ENCODE results near the gene SYT5. TPM values are rescaled to one million over a fixed set of nuclear protein-coding genes. Genes with fewer than 3 reads are reported as not detected.

Gene SYT5
- total and polyA plus RNA-seq, 2 of the 13 experiments (the other 11 are each of a cell fraction or from before 2014, with no cell fraction given): not detected

DNA sequence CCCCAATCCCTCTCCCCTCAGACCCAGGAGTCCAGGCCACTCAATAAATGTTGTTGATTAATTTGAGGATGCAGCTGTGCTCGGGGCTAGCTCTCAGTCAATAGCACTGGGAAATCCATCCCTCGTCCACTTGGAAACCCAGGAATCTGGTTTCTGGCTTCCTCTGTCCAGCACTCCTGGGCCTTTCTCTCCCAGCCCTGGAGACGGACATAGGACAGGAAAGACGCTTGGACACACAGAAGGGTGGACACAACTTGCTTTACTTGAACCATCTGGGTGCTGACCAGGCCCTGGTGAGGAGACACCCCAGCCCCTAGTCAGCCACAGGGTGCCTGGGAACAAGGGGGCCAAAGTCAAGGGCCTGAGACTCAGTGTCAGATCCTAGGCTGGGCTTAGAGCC lies 21.7 kb downstream of the SYT5 start:
- Histone ChIP-seq H3K4me3 (replicated peaks in 1 of 3; ENCODE audit: insufficient read depth in 1 of 3, low read depth in 2 of 3, low read length in 3 of 3) (no peak overlapping the region), H3K27me3 (ENCODE audit: control insufficient read depth in 1 of 2, insufficient read depth in 2 of 2, low read length in 2 of 2) (peaks cover 0 to 24% of the 10 kb centered on the region in 2 experiments; a peak in 2 of 5 replicates), H4K20me1 (ENCODE audit: insufficient read depth, low read length) (no peaks in the 10 kb centered on the region), H3K27ac (ENCODE audit: extremely low read length, insufficient read depth, low read length) (no peak overlapping the region), H3K4me2 (ENCODE audit: low read depth, low read length) (no peak overlapping the region), H3K36me3 (replicated peaks in 1 of 2; ENCODE audit: control insufficient read depth in 1 of 2, insufficient read depth in 2 of 2, low read length in 2 of 2) (no peaks in the 10 kb centered on the region), H3K4me1 (ENCODE audit: insufficient read depth, low read length) (peaks cover 20% of the 10 kb centered on the region), H3K9ac (ENCODE audit: insufficient read depth, low read depth, low read length) (no peak overlapping the region), H3K9me3 (ENCODE audit: low read length) (no peaks in the 10 kb centered on the region), H2AFZ (ENCODE audit: low read length) (no peak overlapping the region), H3K79me2 (ENCODE audit: insufficient read depth, low read length) (no peaks in the 10 kb centered on the region)
- ATAC-seq (no peak), FAIRE-seq (no peak), DNase-seq (ENCODE audit: low spot score) (no peak)
- BruUV-seq (replicated peaks): no TSS peak
- 14% methylated on average over 2 of the region's 4 CpGs for WGBS (ENCODE audit: low lambda C conversion rate)
- TF ChIP-seq HOXA7 (CRISPR knock-in tag; IDR thresholded peaks at IDR 0.05): no peak
- TF ChIP-seq, protein P1, sequence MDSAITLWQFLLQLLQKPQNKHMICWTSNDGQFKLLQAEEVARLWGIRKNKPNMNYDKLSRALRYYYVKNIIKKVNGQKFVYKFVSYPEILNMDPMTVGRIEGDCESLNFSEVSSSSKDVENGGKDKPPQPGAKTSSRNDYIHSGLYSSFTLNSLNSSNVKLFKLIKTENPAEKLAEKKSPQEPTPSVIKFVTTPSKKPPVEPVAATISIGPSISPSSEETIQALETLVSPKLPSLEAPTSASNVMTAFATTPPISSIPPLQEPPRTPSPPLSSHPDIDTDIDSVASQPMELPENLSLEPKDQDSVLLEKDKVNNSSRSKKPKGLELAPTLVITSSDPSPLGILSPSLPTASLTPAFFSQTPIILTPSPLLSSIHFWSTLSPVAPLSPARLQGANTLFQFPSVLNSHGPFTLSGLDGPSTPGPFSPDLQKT (CRISPR knock-in tag; IDR thresholded peaks at IDR 0.05; ENCODE audit: borderline replicate concordance): no peak
- TF ChIP-seq MIXL1 (CRISPR knock-in tag; IDR thresholded peaks at IDR 0.05): no peak
- TF ChIP-seq, protein P2, sequence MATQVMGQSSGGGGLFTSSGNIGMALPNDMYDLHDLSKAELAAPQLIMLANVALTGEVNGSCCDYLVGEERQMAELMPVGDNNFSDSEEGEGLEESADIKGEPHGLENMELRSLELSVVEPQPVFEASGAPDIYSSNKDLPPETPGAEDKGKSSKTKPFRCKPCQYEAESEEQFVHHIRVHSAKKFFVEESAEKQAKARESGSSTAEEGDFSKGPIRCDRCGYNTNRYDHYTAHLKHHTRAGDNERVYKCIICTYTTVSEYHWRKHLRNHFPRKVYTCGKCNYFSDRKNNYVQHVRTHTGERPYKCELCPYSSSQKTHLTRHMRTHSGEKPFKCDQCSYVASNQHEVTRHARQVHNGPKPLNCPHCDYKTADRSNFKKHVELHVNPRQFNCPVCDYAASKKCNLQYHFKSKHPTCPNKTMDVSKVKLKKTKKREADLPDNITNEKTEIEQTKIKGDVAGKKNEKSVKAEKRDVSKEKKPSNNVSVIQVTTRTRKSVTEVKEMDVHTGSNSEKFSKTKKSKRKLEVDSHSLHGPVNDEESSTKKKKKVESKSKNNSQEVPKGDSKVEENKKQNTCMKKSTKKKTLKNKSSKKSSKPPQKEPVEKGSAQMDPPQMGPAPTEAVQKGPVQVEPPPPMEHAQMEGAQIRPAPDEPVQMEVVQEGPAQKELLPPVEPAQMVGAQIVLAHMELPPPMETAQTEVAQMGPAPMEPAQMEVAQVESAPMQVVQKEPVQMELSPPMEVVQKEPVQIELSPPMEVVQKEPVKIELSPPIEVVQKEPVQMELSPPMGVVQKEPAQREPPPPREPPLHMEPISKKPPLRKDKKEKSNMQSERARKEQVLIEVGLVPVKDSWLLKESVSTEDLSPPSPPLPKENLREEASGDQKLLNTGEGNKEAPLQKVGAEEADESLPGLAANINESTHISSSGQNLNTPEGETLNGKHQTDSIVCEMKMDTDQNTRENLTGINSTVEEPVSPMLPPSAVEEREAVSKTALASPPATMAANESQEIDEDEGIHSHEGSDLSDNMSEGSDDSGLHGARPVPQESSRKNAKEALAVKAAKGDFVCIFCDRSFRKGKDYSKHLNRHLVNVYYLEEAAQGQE (IDR thresholded peaks at IDR 0.05; ENCODE audit: borderline replicate concordance in 1 of 2, low read depth in 1 of 2, low read length in 2 of 2): 0 out of 4 replicates have a peak, but pooled peaks of 1 of the 2 experiments have one; percentile 21
- POLR2A ChIA-PET: interaction anchor here (0.9 kb wide), 1 partner anchor 12 kb away, joined by 3 read pairs; no protein-coding TSS in a partner anchor
- CTCF ChIA-PET (ENCODE audit: low intra/inter-chr PET ratio, low total read pairs): interaction anchor here (0.8 kb wide), 1 partner anchor 17 kb away, joined by 3 read pairs; no protein-coding TSS in a partner anchor
- in situ Hi-C loops (cut with HindIII; ENCODE audit: extremely low pct_ligation_motif_present, low pct_unique_long_range_greater_than_20kb) (no loop called here), intact Hi-C loops (cut with micrococcal nuclease; ENCODE audit: unreplicated experiment) (no loop called here)
